GM12801 (cell line): ENCODE data around the gene CEPT1.

Source experiments
- TF ChIP-seq, protein P1 (sequence below): IDR thresholded peaks from one replicate; pipeline ENCODE4 v1.5.1; 2011; ENCODE audit warnings: control low read depth; ENCODE audit not compliant: insufficient read length; ENCODE audit errors: extremely low read depth

Gene CEPT1

DNA sequence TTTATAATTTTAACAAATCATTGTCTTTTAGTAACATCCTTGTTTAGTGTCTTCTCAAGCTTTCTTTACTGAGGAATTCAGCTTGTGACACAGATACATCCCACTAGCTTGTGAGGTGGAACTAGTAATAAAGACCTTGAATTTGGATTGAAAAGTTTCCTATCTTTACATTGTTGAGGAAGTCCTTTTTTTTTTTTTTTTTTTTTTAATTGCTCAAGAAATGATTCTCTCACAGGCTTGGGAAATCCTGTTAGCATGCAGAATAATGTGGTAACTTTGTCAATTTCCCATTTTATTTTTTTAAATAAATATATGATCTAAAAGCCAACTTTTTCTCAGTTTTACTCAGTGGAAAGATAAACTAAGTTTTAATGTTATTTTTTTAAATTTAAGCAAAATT is 44.6 kb downstream of the CEPT1 start:
- TF ChIP-seq, protein P1, sequence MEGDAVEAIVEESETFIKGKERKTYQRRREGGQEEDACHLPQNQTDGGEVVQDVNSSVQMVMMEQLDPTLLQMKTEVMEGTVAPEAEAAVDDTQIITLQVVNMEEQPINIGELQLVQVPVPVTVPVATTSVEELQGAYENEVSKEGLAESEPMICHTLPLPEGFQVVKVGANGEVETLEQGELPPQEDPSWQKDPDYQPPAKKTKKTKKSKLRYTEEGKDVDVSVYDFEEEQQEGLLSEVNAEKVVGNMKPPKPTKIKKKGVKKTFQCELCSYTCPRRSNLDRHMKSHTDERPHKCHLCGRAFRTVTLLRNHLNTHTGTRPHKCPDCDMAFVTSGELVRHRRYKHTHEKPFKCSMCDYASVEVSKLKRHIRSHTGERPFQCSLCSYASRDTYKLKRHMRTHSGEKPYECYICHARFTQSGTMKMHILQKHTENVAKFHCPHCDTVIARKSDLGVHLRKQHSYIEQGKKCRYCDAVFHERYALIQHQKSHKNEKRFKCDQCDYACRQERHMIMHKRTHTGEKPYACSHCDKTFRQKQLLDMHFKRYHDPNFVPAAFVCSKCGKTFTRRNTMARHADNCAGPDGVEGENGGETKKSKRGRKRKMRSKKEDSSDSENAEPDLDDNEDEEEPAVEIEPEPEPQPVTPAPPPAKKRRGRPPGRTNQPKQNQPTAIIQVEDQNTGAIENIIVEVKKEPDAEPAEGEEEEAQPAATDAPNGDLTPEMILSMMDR = no peak

DNA sequence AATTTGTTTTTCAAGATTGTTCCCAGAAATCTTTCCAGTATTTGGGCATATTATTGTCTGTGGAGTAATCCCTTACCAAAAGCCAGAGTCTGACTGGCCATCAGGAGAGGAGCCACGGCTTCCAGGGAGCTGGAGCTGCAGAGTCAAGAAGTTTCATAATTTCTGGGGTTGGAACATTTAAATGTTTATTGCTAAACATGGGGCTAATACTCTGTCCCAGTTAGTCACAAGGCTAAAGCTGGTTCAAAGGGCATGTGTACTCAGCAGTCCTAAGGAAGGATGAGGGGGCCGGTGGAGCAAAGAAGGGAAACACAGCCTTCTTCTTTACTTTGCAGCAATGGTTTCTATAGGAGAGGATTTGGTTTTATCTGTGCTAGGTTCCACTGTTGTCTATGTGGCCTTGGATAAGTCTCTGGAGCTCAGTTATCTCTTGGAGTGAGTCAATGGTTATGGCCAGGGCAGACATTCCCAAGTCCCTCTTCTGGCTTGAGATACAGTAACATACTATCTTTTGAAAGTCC is 51.0 kb downstream of the CEPT1 start:
- TF ChIP-seq, protein P1 = no peak

DNA sequence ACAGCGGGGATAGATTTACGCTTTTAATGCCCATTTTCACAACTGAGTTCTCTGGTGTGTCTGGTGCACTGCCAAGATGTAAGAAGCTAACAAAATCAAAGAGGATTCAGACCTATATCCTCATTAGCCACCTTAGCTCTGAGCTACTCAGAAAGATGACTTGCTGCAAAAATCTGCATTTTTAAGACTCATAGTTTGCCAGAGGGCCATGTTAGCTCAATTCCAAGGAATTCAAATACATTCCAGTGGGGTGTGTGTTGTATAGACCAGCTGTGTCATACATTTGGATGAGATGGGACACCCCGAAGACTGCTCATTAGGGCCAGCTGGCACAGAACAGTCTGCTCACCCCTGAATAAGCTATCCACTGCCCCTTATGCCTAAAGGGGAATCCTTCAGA is 51.5 kb downstream of the CEPT1 start:
- TF ChIP-seq, protein P1 = no peak

DNA sequence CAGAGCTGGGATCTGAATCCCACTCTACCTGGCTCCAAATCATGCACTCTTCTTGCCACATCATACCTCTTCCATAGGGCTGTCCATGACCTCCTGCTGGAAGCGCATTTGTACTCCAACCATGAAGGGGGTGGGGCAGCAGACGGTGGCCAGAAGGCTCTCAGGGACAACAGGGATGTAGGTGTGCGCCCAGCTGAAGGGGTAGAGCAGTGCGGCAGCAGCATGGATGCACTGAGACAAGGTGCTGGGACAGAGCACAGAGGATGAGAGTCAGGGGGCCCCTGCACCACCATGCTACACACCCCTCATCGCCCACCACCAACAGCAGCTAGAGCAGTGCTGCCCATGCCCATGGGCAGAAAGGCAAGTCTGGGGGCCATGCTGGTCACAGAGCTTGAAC is 52.1 kb downstream of the CEPT1 start:
- TF ChIP-seq, protein P1 = no peak

DNA sequence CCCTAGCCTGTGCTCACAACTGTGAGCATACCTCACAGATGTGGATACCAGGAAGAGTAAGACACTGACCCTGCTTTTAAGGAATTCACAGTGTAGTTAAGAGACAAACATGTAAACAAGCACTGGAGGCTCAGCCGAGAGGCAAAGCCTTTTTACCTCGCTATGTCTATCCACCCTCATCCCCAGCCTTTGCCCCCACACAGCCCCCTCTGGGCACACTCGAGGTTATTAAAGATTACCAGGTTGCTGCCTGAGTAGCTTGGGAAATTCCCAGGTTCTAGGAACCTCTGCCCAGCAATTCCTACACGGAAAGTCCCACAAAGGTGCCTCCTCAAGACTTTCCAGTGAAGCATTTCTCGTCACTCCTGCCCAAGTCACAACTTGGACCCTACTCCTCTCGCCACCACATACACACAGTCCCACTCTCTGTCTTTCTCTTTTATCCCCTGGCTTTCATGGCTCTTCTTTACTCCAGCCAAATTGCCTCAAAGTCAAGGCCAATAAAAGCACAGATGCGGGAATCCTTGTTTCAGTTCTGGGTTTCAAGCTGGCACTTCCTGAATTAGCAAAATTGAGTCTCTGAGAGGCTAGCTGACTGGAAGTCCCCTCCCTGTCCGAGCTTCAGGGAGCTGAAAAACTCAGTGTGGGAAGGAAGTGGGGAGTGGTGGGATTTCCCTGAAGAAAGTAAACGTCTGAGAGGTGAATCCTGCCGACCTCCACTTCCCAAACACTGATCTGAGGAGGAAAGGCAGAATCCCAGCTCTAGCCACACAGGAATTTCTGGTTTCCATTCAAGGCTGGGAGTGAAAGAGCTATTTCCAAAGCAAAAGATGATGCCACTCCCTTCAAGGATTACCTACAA is 52.9 kb downstream of the CEPT1 start:
- TF ChIP-seq, protein P1 = no peak

DNA sequence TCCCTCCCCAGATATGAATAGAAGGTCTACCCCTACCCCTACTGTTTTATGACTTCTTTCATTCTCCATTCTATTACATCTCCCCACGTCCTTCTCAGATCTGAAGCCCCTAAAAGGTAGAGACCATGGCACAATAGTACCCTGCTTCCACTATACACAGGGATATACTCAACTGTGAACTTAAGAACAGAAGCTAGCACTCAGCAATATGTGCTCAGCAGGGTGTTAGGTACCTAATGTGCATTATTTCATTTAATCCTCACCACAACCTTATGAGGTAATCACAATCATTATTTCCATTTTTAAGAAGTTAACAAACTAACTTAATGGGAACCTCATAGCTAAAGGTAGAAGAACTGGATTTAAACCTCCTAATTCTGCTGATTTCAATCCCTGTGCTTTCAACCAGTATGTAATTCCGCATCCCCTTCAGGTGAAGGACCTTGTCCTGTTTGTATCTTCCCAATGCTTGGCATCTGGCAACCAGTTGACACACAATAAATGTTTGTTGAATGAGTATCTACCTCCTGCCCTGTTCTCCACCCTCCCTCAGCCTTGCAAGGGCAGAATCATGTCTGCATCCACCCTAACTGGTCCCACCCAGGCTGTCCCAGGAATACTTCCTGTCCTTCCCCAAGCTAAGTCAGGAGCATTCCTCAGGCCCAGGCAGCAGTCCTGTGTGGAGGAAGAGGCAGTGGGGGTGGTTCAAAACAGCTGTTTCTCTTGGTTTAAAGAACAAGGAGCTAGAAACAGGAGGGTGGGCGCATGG is 53.9 kb downstream of the CEPT1 start:
- TF ChIP-seq, protein P1 = no peak

DNA sequence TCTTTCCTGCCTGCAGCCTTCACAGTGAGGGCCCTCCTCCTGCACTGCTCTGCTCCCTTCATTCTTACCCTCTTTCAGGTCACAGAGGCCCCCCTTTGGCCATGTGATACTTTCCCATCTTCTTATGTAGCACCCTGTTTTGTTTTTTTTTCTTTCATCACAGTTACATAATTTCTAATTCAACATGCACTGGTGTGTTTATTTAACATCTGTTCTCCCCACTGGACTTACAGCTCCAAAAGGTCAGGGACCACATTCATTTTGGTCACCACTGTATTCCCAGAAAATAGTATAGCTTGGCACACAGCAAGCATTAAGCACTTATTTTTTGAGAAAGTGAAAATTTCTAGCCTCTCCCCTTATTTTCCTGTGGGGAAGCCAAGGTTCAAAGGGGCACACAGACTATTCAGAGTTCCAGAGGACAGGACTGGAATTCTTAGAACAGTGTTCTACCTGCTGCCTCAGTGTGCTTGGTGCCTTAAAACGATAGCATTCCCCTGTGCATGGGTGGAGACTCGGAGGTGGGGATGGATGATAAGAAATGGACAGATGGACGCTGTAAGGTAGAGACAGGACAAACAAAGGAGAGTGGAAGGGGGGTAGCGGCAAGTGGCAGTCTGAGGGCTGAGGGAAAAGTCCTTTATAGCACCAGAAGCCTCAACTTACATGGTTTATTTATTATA is 55.1 kb downstream of the CEPT1 start:
- TF ChIP-seq, protein P1 = no peak
